Cardiac muscle cell (in vitro differentiated cells and primary cell): Measurements from ENCODE around the gene SLC2A11. TPM values are rescaled to one million over a fixed set of nuclear protein-coding genes. Genes with fewer than 3 reads are reported as not detected.

Source experiments
- DNase-seq, 2 donors: peaks; one replicate each; pipeline versions ENCODE4 v3.0.0 to v3.0.0-alpha.2; 2010 to 2017; ENCODE audit warnings: low read depth in 1 of 2, low spot score in 1 of 2
- H3K27ac ChIP-seq: fragments of 200-600 bp; sonication (generic); 2 replicates; pipeline ENCODE4 v1.5.1; 2016
- H3K27me3 ChIP-seq: fragments of 200-600 bp; sonication (generic); 2 replicates; pipeline ENCODE4 v1.6.0; 2016; ENCODE audit warnings: control low read depth
- H3K36me3 ChIP-seq: fragments of 200-600 bp; sonication (generic); 2 replicates; pipeline ENCODE4 v1.5.1; 2016; ENCODE audit warnings: control low read depth
- H3K4me1 ChIP-seq: fragments of 200-600 bp; sonication (generic); 2 replicates; pipeline ENCODE4 v1.8.1; 2017; ENCODE audit warnings: low read depth, mild to moderate bottlenecking, mixed run types
- H3K4me3 ChIP-seq: fragments of 200-600 bp; sonication (generic); 2 replicates; pipeline ENCODE4 v1.5.1; 2016; ENCODE audit warnings: mild to moderate bottlenecking
- H3K9me3 ChIP-seq: fragments of 200-600 bp; sonication (generic); 2 replicates; pipeline ENCODE4 v1.5.1; 2017; ENCODE audit warnings: low read depth, mild to moderate bottlenecking, control low read depth
- CTCF ChIP-seq: IDR thresholded peaks from 2 replicates; pipeline ENCODE4 v1.5.1; 2012; ENCODE audit warnings: low read depth, mild to moderate bottlenecking, low read length
- polyA plus RNA-seq: library from polyadenylated mRNA; unstranded; fragments of >200 nt; fragmentation: Nextera tagmentation; extraction: Ambion mirVana; gene quantifications from 2 replicates; pipeline ENCODE4 v1.2.1, GENCODE V29; 2016
- total RNA-seq: library from RNA; depleted of rRNA; stranded (reverse); fragments of >200 nt; gene quantifications from 2 replicates; pipeline ENCODE4 v1.2.3, GENCODE V29; 2016

The SLC2A11 gene
- total and polyA plus RNA-seq, 2 experiments from 2014 or later, result 28.5 to 37.9 TPM

GRCh38 chr22:23817146-23817545 lies 40.5 kb upstream of the SLC2A11 start:
- no peaks in the 10 kb centered on the region for H3K9me3 ChIP-seq
- no peaks in the 10 kb centered on the region for H3K4me1 ChIP-seq
- no peak overlapping the region for H3K27ac ChIP-seq
- DNase-seq, result no peak
- no peak for TF ChIP-seq CTCF
- H3K4me3 ChIP-seq, result no peak overlapping the region
- no peaks in the 10 kb centered on the region for H3K27me3 ChIP-seq
- peaks cover 52% of the 10 kb centered on the region for H3K36me3 ChIP-seq

DNA sequence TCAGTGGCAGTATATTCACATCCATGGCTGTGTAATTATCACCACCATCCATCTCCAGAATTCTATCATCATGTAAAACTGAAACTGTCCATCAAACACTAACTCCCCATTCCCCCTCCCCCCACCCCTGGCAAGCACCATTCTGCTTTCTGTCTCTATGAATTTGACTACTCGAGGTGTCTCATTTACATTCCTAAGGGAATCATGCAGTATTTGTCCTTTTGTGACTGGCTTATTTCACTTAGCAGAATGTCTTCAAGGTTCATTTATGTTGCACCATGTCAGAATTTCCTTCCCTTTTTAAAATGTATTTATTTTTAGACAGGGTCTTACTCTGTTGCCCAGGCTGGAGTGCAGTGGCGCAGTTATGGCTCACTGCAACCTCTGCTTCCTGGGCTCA lies 39.1 kb upstream of the SLC2A11 start:
- no peak for DNase-seq
- Histone ChIP-seq H3K27me3 (no peaks in the 10 kb centered on the region), H3K4me3 (no peak overlapping the region), H3K9me3 (no peaks in the 10 kb centered on the region), H3K4me1 (no peaks in the 10 kb centered on the region), H3K36me3 (peaks cover 56% of the 10 kb centered on the region), H3K27ac (no peak overlapping the region)
- TF ChIP-seq CTCF, result no peak

GRCh38 chr22:23820748-23821211 lies 36.9 kb upstream of the SLC2A11 start:
- Histone ChIP-seq H3K4me3 (no peak overlapping the region), H3K27me3 (no peaks in the 10 kb centered on the region), H3K27ac (no peak overlapping the region), H3K9me3 (no peaks in the 10 kb centered on the region), H3K36me3 (peaks cover 54% of the 10 kb centered on the region), H3K4me1 (peaks cover 5% of the 10 kb centered on the region)
- DNase-seq, result no peak
- no peak for TF ChIP-seq CTCF

DNA sequence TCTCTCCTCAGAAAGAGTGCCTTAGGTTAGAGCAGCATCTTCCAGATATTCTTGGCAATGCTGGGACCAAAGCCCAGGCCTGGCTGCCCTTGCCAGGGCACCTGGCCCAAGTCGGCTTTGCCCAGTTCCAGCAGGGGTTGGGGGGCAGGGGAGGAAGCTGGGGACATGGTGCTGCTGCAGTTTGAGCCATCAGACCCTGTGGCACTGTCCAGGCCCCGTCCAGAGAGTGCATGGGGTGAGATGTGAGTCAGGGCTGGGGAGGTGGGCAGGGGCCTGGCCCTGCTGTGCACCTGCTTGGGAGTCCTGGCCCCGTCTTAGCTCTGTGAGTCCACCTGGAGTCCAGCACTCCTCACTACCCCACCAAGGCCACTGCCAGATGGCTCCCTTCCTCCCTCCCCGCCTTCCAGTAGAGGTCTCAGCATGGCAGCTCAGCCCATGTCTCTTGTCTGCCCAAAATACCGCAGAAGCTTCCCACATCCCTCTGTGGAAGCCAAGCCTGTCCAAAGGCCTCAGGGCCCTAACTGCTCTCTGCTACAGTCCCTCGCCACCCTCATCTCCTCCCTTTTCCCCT lies 35.5 kb upstream of the SLC2A11 start:
- Histone ChIP-seq H3K36me3 (peaks cover 56% of the 10 kb centered on the region), H3K9me3 (no peaks in the 10 kb centered on the region), H3K4me1 (peaks cover 17% of the 10 kb centered on the region), H3K27me3 (no peaks in the 10 kb centered on the region), H3K4me3 (no peak overlapping the region), H3K27ac (no peak overlapping the region)
- DNase-seq, result no peak
- no peak for TF ChIP-seq CTCF

DNA sequence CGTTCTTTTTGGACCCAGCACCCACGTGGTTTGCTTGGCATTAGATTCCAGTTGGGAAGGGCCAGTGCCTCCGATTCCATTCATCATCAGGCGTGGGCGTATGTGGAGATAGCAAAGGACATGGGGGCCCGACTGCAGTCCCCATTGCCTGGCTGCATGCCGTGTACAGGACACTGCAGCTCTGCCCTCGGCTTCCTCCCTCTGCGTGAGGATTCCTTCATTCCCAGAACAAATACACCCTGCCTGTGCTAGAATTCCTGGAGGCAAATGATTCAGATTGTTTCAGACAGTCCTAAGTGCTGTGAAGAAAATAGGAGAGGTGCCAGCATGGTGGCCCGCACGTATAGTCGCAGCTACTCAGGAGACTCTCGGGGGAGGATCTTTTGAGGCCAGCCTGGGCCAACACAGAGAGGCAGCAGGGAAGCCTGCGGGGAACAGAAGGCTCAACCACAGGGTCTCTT lies 34.3 kb upstream of the SLC2A11 start:
- no peaks in the 10 kb centered on the region for H3K27me3 ChIP-seq
- no peak overlapping the region for H3K4me3 ChIP-seq
- H3K36me3 ChIP-seq, result peaks cover 53% of the 10 kb centered on the region
- H3K9me3 ChIP-seq, result no peaks in the 10 kb centered on the region
- H3K27ac ChIP-seq, result peak overlapping the region; percentile 30
- peak in 1 of 2 donors; percentile 32 for DNase-seq
- TF ChIP-seq CTCF, result no peak
- H3K4me1 ChIP-seq, result peaks cover 21% of the 10 kb centered on the region
